PC-9 (cell line): ENCODE results near the gene FNDC11. TPM values are rescaled to one million over a fixed set of nuclear protein-coding genes. Genes with fewer than 3 reads are reported as not detected.

Experiments
- BruUV-seq: library from RNA; stranded (reverse); fragments of 400-500 nt; replicated peaks from 2 replicates; lab custom pipeline; 2021; lab: Mats Ljungman, UMichigan
- CTCF ChIA-PET: fragments of 300-600 bp; sonication (Branson Sonifier 250); formaldehyde crosslinking; loops from one replicate; lab custom pipeline; 2022; ENCODE audit warnings: antibody characterized with exemption; lab: Charles Lee
- POLR2A ChIA-PET: fragments of 300-600 bp; sonication (Branson Sonifier 250); formaldehyde crosslinking; loops from one replicate; lab custom pipeline; 2022; ENCODE audit warnings: antibody characterized with exemption; ENCODE audit not compliant: unreplicated experiment; lab: Charles Lee
- DNase-seq, 2 experiments: peaks; one replicate each; pipeline versions ENCODE4 v3.0.0 to v3.0.0-alpha.2; 2015 to 2022; ENCODE audit warnings: mixed read lengths in 1 of 2
- H2AFZ ChIP-seq: fragments of 200-600 bp; sonication (generic); 2 replicates; pipeline ENCODE4 v1.8.1; 2017; ENCODE audit warnings: antibody characterized with exemption
- H3F3A ChIP-seq: fragments of 200-600 bp; sonication (generic); 2 replicates; pipeline ENCODE4 v1.8.1; 2017; ENCODE audit warnings: antibody characterized with exemption, mild to moderate bottlenecking, low read depth; ENCODE audit not compliant: insufficient read depth
- H3K27ac ChIP-seq: fragments of 200-600 bp; sonication (generic); 2 replicates; pipeline ENCODE4 v1.6.1; 2016; ENCODE audit warnings: mixed run types
- H3K27me3 ChIP-seq: fragments of 200-600 bp; sonication (generic); 2 replicates; pipeline ENCODE4 v1.6.1; 2016; ENCODE audit warnings: low read depth, mixed run types; ENCODE audit not compliant: insufficient read depth
- H3K36me3 ChIP-seq: fragments of 200-600 bp; sonication (generic); 2 replicates; pipeline ENCODE4 v1.6.1; 2016; ENCODE audit warnings: low read depth, mixed run types
- H3K4me1 ChIP-seq: fragments of 200-600 bp; sonication (generic); replicated peaks from 2 replicates; pipeline ENCODE4 v1.6.1; 2016; ENCODE audit warnings: mixed run types; ENCODE audit not compliant: insufficient read depth
- H3K4me2 ChIP-seq: fragments of 200-600 bp; sonication (generic); 2 replicates; pipeline ENCODE4 v1.6.1; 2017; ENCODE audit warnings: mixed run types
- H3K4me3 ChIP-seq: fragments of 200-600 bp; sonication (generic); 2 replicates; pipeline ENCODE4 v1.6.1; 2016; ENCODE audit warnings: mixed run types
- H3K79me2 ChIP-seq: fragments of 200-600 bp; sonication (generic); 2 replicates; pipeline ENCODE4 v1.6.1; 2017; ENCODE audit warnings: low read depth, mixed run types
- H3K9me2 ChIP-seq: fragments of 200-600 bp; sonication (generic); 2 replicates; pipeline ENCODE4 v1.8.1; 2017; ENCODE audit warnings: mild to moderate bottlenecking; ENCODE audit not compliant: insufficient read depth
- H3K9me3 ChIP-seq: fragments of 200-600 bp; sonication (generic); 2 replicates; pipeline ENCODE4 v1.8.1; 2016; ENCODE audit warnings: low read depth; ENCODE audit not compliant: insufficient read depth
- H4K20me1 ChIP-seq: fragments of 200-600 bp; sonication (generic); 2 replicates; pipeline ENCODE4 v1.8.1; 2017; ENCODE audit not compliant: insufficient read depth
- EZH2 ChIP-seq: fragments of 200-600 bp; sonication (generic); IDR thresholded peaks from 2 replicates; pipeline ENCODE4 v1.8.0; 2017; ENCODE audit warnings: antibody characterized with exemption, low read depth
- intact Hi-C: fragments of 100-400 bp; cut with micrococcal nuclease; formaldehyde crosslinking; loops from one replicate; pipeline ENCODE4 v1.10.0; 2022; ENCODE audit not compliant: unreplicated experiment
- total RNA-seq: library from RNA; stranded (reverse); gene quantifications from 2 replicates; pipeline ENCODE4 v1.2.3, GENCODE V29; 2021
- TF ChIP-seq, protein P1 (sequence below): fragments of 200-600 bp; sonication (generic); conservative IDR thresholded peaks from 2 replicates; pipeline ENCODE4 v1.6.1; 2017; ENCODE audit warnings: mixed run types, antibody characterized with exemption, mild to moderate bottlenecking, moderate library complexity

Gene FNDC11
- total RNA-seq, 1 experiment from 2014 or later, result 7.7 TPM

GRCh38 chr20:63518946-63519667 is 34.9 kb upstream of the FNDC11 start:
- intact Hi-C loops, result no loop called here
- Histone ChIP-seq H3F3A (peaks cover 20% of the 10 kb centered on the region; the same call in 1 of the 2 replicates), H3K27ac (no peak overlapping the region), H3K4me3 (no peak overlapping the region), H3K9me2 (no peaks in the 10 kb centered on the region), H3K4me1 (peaks cover 7% of the 10 kb centered on the region; the same call in 1 of the 2 replicates), H4K20me1 (no peaks in the 10 kb centered on the region), H3K4me2 (peak overlapping the region; percentile 100; the same call in 1 of the 2 replicates), H3K27me3 (peaks cover 5% of the 10 kb centered on the region), H3K36me3 (peaks cover 18% of the 10 kb centered on the region), H3K79me2 (peaks cover 7% of the 10 kb centered on the region), H3K9me3 (peaks cover 11% of the 10 kb centered on the region), H2AFZ (no peak overlapping the region)
- ChIA-PET CTCF (interaction anchor here (0.7 kb wide), 1 partner anchor 55 kb away, joined by 4 read pairs; no protein-coding TSS in a partner anchor), POLR2A (no interaction called here)
- BruUV-seq, result no TSS peak
- TF ChIP-seq, protein P1, sequence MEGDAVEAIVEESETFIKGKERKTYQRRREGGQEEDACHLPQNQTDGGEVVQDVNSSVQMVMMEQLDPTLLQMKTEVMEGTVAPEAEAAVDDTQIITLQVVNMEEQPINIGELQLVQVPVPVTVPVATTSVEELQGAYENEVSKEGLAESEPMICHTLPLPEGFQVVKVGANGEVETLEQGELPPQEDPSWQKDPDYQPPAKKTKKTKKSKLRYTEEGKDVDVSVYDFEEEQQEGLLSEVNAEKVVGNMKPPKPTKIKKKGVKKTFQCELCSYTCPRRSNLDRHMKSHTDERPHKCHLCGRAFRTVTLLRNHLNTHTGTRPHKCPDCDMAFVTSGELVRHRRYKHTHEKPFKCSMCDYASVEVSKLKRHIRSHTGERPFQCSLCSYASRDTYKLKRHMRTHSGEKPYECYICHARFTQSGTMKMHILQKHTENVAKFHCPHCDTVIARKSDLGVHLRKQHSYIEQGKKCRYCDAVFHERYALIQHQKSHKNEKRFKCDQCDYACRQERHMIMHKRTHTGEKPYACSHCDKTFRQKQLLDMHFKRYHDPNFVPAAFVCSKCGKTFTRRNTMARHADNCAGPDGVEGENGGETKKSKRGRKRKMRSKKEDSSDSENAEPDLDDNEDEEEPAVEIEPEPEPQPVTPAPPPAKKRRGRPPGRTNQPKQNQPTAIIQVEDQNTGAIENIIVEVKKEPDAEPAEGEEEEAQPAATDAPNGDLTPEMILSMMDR, result no peak
- no peak for TF ChIP-seq EZH2
- DNase-seq, result no peak

- intact Hi-C loops, result loop anchor here (2.0 kb wide), 1 partner anchor 33 kb away; no protein-coding TSS in a partner anchor
- peaks cover 18% of the 10 kb centered on the region for H3K36me3 ChIP-seq
- peaks cover 11% of the 10 kb centered on the region for H3K9me3 ChIP-seq
- peaks cover 28% of the 10 kb centered on the region; the same call in 1 of the 2 replicates for H3F3A ChIP-seq
- H3K4me2 ChIP-seq, result peak overlapping the region; percentile 100
- H3K9me2 ChIP-seq, result no peaks in the 10 kb centered on the region
- DNase-seq, result peak; percentile 37 to 77
- ChIA-PET CTCF (interaction anchor here (0.6 kb wide), 2 partner anchors 13 to 33 kb away, joined by 6 to 9 read pairs; no protein-coding TSS in a partner anchor), POLR2A (interaction anchor here (0.6 to 0.7 kb wide), 7 partner anchors 21 to 575 kb away, joined by 3 to 16 read pairs (median 6); no protein-coding TSS in a partner anchor)
- H3K79me2 ChIP-seq, result peaks cover 7% of the 10 kb centered on the region
- no peaks in the 10 kb centered on the region for H3K27me3 ChIP-seq
- TF ChIP-seq, protein P1, result no peak; the same call in 1 of the 2 replicates
- no peak for TF ChIP-seq EZH2
- H3K4me3 ChIP-seq, result peak overlapping the region; percentile 99
- peak overlapping the region; percentile 97 for H2AFZ ChIP-seq
- H3K4me1 ChIP-seq, result peaks cover 7% of the 10 kb centered on the region; the same call in 1 of the 2 replicates
- H3K27ac ChIP-seq, result no peak overlapping the region
- no peaks in the 10 kb centered on the region; the same call in 1 of the 2 replicates for H4K20me1 ChIP-seq
- TSS peak; percentile 43 for BruUV-seq
Observed at GRCh38 chr20:63519668-63520503, 34.1 kb upstream of the FNDC11 start.

GRCh38 chr20:63520504-63520933 is 33.4 kb upstream of the FNDC11 start, which contains the start of gene PPDPF:
TSS of gene PPDPF (plus strand) at chr20:63520765. CDS start at chr20:63521309, 544 bp downstream.
- BruUV-seq, result no TSS peak

More at GRCh38 chr20:63520504-63520933, 33.4 kb upstream of the FNDC11 start, which contains the start of gene PPDPF:
- Histone ChIP-seq H3K9me2 (no peaks in the 10 kb centered on the region), H3K4me3 (peak within 1 kb of the TSS; percentile 99), H3K4me1 (peaks cover 7% of the 10 kb centered on the region; the same call in 1 of the 2 replicates), H3F3A (peaks cover 34% of the 10 kb centered on the region; the same call in 1 of the 2 replicates), H4K20me1 (no peaks in the 10 kb centered on the region; the same call in 1 of the 2 replicates), H3K9me3 (peaks cover 11% of the 10 kb centered on the region), H3K36me3 (peaks cover 18% of the 10 kb centered on the region), H3K27ac (no peak within 1 kb of the TSS), H3K79me2 (peaks cover 7% of the 10 kb centered on the region), H3K27me3 (no peaks in the 10 kb centered on the region), H2AFZ (peak within 1 kb of the TSS; percentile 97), H3K4me2 (peak within 1 kb of the TSS; percentile 100)
- intact Hi-C loops, result loop anchor here (2.0 kb wide), 1 partner anchor 32 kb away; no protein-coding TSS in a partner anchor
- ChIA-PET POLR2A (interaction anchor here (0.6 to 1.1 kb wide), 8 partner anchors 17 to 576 kb away, joined by 3 to 16 read pairs (median 5); partner anchors contain the start of gene PTK6), CTCF (interaction anchor here (0.6 to 1.3 kb wide), 4 partner anchors 13 to 79 kb away, joined by 3 to 9 read pairs (median 5); no protein-coding TSS in a partner anchor)
- TF ChIP-seq EZH2, result no peak
- TF ChIP-seq, protein P1, result no peak
- peak in 1 of 2 experiments; percentile 83 for DNase-seq
